T-helper 1 cell (primary cell): ENCODE results near the gene TBX4.

Experiments used
- DNase-seq, 5 donors: peaks; one replicate each; pipeline ENCODE4 v3.0.0-alpha.2; 2012 to 2020

The TBX4 gene

DNA sequence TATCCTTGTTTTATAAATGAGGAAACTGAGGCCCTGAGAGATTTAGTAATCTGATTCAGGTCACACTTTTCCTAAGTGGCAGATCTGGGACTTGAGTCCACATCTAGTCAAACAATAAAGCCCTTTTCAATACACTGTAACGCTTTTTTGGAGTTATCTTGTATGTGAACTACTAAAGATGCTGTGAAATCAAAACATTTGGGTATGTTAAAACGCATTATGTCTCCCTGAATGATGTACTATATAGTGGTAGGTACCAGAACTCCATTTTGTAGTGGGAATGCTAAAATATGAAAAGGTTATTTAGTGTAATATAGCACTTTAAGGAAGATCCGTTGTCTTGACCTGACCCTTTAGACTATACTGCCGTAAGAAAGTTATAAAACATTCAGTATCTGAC lies 81.6 kb downstream of the TBX4 start:
- DNase-seq, result no peak

DNA sequence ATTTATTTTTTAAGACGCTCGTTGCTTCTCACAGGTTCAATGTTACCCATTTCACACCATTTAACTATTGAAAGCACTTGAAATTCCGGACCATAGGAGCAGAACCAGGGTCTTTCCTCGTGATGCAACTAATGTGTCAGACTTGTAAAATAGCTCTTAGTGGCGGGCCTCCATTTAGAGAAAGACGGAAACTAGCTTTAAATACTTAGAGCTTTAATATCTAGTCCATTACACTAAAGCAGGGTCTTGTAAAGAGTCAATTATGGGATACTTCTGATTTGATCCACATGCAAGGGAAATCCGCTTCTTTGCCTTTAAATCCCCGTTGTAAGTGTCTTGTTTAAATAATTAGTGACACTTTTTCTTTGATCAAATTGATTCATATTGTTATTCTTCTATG lies 82.2 kb downstream of the TBX4 start:
- no peak for DNase-seq
